Activated T-cell treated with anti-CD3 and anti-CD28 coated beads for 1 hour (primary cell): ENCODE measurements around the gene GLRX3.
"Not testable (repeated sequence)": the region's sequence is repeated elsewhere in the genome, so short reads cannot be mapped to it uniquely, and the experiment has no call there.

Experiments
- DNase-seq: peaks from one replicate; pipeline ENCODE4 v3.0.0-alpha.2; 2020; ENCODE audit warnings: low read depth

Gene GLRX3

DNA sequence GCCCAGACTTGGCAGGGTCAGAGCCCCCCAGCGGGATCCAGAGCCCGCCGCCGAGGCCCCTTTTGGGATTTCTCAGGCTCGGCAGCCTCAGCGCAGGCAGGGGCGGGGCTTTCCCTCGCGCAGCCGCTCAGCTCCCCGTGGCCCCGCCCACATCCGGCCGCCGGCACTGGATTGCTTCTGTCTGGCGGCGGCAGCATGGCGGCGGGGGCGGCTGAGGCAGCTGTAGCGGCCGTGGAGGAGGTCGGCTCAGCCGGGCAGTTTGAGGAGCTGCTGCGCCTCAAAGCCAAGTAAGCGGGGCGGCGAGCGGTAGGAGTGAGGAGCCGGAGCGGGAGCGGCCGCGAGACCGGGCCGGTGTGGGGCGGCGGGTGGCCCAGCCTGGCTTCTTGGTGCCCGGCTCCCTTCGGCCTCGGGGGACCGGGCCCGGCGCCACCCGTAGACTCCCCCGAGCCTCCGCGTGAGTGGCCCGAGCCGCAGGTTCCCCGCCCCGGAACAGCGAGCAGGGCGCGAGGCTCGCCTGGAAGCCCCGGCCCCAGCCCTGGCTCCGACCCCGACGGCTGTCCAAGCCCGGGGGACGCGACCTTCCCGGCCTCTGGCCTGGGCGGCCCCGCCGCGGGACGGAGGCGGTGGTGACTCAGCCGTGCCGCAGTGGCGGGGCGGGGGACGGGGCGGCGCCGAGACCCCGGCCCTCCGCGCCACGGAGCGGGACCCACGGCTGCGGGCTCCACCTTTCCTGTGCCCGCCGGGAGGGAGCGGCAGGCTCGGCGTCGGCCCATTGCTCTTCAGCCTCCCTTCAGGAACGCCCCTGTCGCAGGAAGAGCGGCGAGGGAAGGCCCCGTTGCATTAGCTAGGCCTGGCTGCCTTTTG lies at the start of gene GLRX3:
GLRX3 (plus strand) TSS at position 166 of the 864 bp plus-strand sequence; CDS start at position 196, 30 bp downstream.
- peak; percentile 86 for DNase-seq

DNA sequence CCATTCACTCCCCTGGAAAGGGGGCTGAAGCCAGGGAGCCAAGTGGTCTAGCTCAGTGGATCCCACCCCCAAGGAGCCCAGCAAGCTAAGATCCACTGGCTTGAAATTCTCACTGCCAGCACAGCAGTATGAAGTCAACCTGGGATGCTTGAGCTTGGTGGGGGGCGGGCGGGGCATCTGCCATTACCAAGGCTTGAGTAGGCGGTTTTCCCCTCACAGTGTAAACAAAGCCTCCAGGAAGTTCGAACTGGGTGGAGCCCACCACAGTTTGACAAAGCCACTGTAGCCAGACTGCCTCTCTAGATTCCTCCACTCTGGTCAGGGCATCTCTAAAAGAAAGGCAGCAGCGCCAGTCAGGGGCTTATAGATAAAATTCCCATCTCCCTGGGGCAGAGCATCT lies 45.6 kb upstream of the GLRX3 start:
- DNase-seq: not testable (repeated sequence)

DNA sequence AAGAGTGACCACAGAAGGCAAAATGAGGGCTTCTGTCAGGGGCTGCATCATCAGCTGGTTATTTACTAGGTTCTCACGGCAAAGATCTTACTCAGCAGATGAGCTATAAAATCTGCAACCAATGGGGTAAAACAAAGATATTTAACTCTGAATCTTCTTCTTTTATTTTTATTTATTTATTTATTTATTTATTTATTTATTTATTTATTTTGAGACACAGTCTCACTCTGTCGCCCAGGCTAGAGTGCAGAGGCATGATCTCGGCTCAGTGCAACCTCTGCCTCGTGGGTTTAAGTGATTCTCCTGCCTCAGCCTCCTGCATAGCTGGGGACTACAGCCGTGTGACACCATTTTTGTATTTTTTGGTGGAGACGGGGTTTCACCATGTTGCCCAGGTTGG lies 36.8 kb upstream of the GLRX3 start:
- no peak for DNase-seq

DNA sequence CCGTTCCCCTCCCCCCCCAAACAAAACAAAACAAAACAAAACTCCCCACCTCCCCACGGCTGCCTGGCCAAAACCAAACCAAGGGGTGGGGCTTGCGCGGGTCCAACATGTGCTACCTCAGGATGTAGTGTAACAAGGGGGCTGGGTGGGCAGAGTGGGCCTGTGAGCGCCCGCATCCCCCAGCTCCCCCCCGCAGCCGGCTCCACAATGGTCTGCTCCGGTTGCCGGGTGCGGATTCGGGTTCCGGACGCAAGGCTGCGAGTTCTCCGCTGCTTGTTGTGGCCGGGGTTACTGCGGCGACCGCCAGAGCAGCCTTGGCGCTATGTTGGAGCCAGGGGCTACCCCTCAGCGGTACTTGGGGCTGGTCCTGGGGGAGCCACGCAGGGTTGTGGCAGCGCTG lies 30.5 kb upstream of the GLRX3 start:
- no peak for DNase-seq

DNA sequence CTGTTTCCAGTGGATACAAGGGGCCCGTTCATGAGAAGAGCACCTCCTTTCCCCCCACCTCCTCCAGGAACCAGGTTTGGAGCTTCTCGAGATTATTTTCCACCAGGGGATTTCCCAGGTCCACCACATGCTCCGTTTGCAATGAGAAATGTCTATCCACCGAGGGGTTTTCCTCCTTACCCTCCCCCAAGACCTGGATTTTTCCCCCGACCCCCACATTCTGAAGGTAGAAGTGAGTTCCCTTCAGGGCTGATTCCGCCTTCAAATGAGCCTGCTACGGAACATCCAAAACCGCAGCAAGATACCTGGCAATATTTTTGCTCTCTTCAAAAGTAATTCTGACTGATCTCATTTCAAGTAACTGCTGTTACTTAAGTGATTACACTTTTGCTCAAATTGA lies 28.0 kb upstream of the GLRX3 start:
- DNase-seq: not testable (repeated sequence)

DNA sequence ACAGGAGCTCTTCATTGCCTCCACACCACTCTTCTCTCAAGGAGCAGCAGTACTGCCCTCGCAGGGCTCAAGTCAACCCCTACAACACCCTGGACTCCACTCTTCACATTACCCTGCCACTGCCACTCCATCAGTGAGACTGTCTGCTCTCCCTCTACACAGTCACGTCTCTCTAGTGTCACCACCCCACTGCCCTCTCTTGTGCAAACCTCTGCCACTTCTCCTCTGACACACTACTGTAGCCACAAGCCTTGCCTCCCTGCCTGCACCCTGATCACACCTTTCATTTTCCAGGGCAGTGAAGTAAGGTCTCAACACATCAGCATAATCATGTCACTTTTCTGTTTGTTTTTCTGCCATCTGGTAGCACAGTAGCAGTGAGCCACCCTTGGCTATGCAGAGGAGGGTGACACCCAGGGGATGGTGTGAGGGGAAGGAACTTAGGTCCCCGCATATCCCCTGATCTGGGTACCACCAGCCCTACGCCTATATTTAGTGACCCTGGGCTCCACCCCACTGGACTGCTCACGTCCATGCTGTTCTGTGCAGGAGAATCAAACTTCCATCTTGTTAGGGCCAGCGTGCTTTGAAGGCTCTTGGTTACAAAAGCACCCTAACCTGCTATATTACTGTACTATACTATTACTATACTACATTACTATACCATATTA lies 27.1 kb upstream of the GLRX3 start:
- no peak for DNase-seq

DNA sequence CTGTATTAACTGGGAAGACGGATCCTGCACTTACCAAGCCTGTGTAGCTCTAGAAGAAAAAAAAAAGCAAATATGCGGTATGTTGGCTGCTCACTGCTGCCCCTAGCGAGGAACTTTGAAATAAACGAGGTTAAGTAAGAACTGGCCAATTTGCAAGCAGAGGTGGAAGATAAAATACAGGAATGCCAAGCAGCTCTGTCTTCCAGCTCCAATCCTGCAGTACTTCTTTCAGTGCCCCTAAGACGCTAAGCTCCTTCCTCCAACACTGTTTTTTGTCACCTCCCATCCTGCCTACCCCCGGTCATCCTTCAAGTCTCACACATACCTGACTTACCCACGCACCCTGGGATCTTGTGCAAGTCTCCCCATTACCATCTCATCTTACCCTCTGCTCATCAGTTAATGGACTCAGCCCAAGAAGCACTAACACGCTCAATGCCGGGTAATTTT lies 26.4 kb upstream of the GLRX3 start:
- DNase-seq: peak; percentile 61

DNA sequence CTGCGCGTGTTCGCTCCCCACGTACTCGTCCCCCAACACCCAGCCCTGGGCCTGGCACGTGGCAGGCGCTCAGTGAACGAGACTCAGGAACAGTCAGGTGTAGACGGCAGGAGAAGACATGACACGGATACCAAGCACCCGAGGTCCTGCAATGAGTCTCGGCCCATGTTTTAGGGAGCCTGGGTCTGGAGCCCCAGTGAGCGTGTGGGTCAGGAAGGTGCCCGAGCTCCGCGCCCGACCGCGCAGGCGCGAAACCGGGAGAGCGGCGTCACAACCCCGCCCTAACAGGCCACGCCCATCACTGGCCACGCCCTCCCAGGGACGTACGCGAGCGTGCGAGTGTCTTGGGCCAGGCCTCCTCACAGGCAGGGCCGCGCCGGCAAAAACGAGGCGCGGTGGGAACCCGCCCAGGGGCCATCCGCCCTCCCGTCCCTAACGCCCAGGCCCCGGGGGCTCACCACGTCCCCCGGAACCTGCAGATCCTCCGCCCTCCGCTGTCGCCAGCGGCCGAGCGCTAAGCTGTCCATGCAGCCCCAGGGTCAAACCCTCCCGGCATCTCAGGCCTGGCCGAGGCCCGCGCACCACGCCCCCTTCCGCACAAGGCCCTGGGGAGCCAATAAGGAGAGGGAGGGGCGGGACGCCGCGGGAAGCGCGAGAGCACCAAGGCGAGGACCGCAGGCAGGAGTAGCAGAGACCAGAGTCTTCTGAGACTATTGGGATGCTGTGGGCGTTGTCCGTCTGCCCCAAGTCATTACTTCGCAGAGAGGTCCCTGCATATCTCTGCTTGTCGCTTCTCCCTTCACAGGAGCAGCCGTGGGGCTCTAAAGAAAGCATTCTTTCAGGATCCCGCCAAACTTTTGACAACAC lies 25.7 kb upstream of the GLRX3 start, which contains the start of gene C10orf143:
C10orf143 (minus strand) TSS at position 585 of the 867 bp plus-strand sequence; CDS start at position 527, 58 bp downstream.
- DNase-seq: peak; percentile 98

DNA sequence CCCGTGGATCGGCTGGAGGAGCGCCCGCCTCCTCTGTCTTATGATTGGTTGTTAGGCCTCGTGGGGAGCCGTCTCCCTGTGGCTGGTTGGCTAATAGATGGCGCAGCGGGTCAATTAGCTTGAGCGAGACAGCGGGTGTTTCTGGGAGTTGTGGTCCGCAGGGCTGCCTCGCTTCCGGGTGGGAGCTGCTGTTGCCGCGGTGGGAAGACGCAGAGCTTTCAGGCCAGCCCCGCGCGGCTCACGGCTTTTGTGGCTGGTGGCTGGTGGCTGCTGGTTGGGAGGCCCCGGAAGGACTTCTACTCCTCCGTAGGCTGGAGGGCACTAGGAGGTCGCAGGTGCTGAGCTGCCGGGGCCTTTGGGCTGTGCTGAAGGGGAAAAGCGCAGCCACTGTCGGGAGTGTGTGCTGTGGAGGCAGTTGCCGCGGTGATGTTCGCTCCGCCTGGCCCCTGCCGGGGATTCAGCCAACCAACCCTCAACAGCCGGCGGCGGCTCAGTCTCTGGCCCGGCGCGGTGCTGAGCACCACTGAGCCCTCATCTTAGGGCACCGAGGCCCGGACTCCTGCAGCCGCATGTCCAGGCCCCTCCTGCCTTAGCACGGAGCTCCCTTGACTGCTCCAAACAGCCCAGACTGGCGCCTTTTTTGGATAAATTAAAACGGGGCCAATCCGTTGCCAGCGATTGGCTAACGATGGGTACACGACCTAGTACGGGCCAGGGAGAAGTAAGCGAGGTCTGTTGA lies 24.9 kb upstream of the GLRX3 start:
- peak; percentile 87 for DNase-seq

DNA sequence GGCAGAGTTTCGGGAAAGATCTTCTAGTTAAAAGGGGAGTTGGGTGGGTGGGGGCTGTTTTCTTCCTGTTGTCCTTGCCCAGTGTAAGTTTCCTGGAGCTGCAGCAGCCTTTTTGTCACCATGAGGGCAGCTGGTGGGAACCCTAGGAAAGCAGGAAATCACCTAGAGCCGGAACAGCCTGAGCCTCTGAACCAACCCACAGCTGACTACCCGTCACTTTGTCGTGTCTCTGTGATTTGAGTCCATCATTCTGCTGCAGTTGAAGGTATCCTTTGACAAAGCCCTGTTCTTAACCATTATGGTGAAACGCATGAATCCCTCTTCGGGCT lies 24.4 kb upstream of the GLRX3 start:
- no peak for DNase-seq

DNA sequence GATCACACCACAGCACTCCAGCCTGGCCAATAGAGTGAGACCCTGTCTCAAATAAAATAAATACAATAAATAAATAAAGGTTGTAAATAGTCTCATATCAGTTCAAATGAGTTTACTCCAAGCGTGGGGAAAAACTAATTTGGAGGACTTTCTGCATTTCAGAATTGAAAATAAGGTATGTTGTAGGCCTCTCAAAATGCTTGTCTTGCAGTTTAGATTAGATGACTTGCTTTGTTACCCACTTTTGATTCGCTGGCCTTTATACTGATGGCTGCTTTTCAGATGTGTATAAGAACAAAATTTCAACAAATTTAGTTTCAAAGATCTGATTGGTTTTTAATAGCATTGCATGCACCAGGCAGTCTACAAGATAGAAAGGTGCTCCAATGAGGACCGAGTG lies 23.4 kb upstream of the GLRX3 start:
- no peak for DNase-seq

DNA sequence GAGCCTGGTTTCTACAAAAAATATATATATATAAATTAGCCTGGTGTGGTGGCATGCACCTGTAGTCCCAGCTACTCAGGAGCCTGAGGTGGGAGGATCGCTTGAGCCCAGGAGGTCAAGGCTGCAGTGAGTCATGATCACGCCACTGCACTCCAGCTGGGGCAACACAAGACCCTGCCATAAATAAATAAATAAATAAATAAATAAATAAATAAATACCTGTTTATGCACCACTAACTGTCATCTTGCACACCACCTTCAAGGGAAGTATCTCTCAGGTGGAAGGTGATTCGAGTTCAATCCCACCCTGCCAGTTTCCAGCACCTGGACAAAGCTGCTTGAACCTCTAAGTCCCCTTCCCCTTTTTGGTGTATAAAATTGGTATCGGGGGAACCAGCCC lies 19.2 kb upstream of the GLRX3 start:
- not testable (repeated sequence) for DNase-seq

DNA sequence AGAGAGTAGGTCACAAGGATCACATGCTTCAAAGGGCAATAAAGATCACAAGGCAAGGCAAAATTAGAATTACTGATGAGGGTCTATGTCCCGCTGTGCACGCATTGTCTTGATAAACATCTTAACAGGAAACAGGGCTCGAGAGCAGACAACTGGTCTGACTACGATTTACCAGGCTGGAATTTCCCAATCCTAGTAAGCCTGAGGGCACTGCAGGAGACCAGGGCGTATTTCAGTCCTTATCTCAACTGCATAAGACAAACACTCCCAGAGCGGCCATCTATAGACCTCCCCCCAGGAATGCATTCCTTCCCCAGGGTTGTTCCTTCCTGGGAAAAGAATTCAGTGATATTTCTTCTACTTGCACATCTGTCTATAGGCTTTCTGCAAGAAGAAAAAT lies 18.7 kb upstream of the GLRX3 start:
- DNase-seq: not testable (repeated sequence)

DNA sequence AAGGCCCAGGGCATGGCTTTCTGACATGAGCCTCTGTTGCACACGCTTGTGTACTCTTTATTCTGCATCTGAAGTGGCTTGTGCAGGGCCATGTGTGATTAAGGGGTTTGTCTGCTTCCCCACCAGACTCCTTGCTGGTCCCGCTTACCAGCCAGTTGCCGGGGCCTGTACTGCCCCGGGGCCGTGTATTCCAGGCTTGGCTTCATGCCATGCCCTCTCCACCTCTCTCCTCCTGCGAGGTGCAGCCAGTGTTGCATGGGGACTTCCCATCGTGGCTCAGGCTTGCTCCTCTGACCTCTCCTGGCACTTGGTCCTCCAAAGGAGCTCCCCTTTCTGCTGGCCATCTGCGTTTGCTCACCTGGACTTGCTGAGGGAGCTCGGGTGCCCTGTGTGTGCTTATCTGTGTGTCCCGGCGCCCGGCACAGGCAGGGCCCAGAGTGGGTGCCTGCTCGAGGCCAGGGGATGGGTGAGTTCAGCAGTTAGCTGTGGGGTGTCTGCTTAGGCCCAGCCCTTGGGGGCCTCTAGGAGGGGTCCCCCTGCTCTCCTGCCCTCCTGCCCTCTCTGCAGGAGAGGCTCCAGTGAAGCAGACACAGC lies 14.6 kb upstream of the GLRX3 start:
- DNase-seq: no peak

DNA sequence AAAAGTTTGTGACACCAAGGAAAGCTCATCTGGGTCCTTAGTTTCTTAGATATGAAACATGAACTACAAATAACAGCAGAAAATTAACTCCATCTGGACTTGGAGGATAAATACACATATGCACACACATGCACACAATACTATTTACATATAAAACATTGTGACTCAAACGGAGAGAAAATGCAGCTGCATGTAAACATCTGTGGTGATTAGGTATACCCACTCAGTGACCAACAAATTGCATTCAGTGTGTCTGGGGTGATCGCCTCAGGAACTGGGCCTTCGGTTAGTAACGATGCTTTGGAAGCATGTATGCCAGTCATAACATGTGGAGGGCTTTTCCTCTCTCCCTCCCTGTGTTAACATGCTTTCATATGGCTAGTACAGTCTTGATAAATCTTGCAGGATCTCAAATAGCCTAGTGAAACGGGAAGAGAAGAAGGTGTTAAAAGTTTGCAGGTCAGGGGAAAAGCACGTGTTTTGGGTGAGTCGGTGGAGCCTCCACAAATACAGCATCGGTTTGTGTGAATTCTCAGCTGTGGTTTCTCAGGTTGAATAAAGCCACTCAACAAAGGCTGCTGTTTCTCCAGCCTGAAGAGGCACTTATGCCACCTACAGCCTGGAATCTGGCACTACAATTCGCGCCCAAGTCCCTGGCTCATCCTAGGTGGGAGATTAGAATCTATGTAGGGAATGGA lies 8.7 kb upstream of the GLRX3 start:
- no peak for DNase-seq

DNA sequence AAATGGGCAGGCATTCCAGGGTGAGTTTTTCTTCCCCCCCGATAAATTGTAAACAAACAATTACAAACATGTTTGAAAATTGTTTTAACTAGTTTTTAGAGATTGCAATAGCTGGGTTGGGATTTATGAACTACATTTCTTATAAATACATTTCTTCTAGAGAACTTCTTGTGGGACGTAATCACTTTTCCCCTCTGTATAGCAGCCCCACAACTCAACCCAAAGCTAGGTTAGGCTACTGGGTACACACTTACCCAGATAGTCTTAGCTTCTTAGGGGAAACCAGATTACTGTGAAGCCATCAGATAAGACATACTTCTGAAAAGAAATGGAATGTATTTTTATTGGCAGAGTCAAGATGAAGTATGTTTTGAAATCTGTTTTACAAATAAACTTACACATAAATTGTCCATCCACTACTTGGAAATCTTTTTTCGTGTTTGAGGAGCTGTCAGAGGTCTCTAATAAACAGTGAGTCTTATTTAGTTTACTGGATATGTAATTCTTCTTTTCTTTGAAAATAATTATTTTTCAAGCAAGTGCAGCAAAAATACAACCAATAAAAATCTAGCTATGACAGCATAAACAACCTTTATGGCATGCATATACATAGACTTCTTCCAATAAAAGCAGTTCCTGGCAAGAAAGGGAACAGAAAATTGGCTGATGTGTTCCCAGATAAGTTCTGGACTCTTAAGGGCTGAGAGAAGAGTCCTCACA lies 8.0 kb upstream of the GLRX3 start:
- DNase-seq: no peak

DNA sequence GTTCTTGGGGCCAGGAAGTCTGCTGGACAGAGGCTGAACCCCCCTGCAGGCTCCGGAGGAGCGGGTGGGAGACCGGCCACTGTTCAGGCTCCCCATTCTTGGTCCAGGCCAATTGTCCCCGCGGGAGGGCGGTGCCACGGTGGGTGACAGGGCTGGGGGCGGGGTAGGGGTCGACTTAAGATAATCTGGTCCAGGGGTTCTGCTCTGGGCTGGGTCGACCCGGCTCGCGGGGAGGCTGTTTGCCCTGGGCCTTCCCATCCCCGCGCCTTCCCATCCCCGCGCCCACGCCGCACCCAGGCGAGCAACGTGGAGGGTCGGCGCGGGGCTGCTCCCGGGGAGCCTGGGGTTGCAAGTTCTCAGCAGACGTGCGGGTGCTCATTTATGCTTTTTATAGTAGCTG lies 7.3 kb upstream of the GLRX3 start:
- no peak for DNase-seq

DNA sequence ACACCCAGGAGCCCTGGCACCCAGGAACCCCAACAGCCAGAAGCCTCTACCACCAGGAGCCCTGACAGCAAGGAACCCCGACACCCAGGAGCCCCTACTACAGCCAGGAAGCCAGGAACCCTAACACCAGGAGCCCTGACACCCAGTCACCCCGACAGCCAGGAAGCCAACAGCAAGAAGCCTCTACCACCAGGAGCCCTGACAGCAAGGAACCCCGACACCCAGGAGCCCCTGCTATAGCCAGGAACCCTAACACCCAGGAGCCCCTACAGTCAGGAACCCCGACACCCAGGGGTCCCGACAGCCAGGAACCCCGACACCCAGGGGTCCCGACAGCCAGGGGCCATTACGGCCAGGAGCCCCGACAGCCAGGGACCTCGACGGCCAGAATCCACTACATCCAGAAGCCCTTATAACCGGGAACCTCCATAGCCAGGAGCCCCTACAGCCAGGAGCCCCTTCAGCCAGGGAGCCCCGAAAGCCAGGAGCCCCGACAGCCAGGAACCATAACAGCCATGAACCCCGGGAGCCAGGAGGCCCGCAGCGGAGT lies 440 bp upstream of the GLRX3 start:
- no peak for DNase-seq

DNA sequence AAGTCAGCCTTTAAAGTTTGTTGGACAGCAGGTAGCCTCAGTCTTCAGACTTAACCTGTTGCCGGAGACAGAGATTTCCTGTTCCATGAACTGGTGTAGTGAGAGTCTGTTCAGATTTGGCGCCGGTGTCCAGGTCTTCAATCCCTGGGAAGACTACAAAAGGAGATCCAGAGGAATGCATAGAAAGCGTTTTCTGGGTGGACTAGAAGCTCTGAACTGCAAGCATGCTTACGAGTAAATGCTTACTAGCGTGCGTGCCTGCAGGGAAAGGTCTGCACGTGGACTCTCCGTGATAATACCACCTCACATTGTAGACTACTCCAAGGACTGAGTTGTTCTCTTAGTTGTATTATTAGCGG lies 878 bp downstream of the GLRX3 start:
- no peak for DNase-seq
